K562 (cell line): ENCODE results near the gene MYO15A.

Experiments
- ATF1 ChIP-seq, 2 experiments: fragments of 450-650 bp in 1 of 2; IDR thresholded peaks; 2 replicates each; pipeline ENCODE4 v1.6.1; 2016; ENCODE audit warnings: missing compliant biosample characterization in 1 of 2, missing genetic modification characterization in 1 of 2
- BCL6 ChIP-seq: fragments of 250-450 bp; sonication (Bioruptor Pico); IDR thresholded peaks from 2 replicates; pipeline ENCODE4 v1.4.0; 2020
- CCNT2 ChIP-seq: IDR thresholded peaks from 2 replicates; pipeline ENCODE4 v1.6.1; 2011; ENCODE audit warnings: borderline replicate concordance, low read depth, mild to moderate bottlenecking, moderate library complexity, mixed read lengths, low read length; ENCODE audit not compliant: insufficient read length; ENCODE audit errors: extremely low read depth
- CTCF ChIP-seq, 3 experiments: IDR thresholded peaks in 2 of 3; conservative IDR thresholded peaks in 1 of 3; 2 replicates each; pipeline ENCODE4 v1.5.1; 2011 to 2012; ENCODE audit warnings: low read length in 3 of 3, mild to moderate bottlenecking in 3 of 3, control low read depth in 2 of 3, improper control_type of control experiment in 1 of 3, inconsistent platforms in 1 of 3, low read depth in 1 of 3, mixed read lengths in 1 of 3, moderate library complexity in 1 of 3; ENCODE audit not compliant: insufficient read depth in 2 of 3
- ESRRA ChIP-seq: fragments of 450-650 bp; IDR thresholded peaks from 2 replicates; pipeline ENCODE4 v1.6.1; 2014; ENCODE audit warnings: low read depth, mild to moderate bottlenecking, moderate library complexity, borderline replicate concordance
- FOXM1 ChIP-seq, 2 experiments: fragments of 450-650 bp in 1 of 2; sonication (generic) in 1 of 2; formaldehyde crosslinking in 1 of 2; IDR thresholded peaks; 2 replicates each; pipeline versions ENCODE4 v1.6.1 to v1.9.0; 2017 to 2022; ENCODE audit warnings: low read depth in 2 of 2, mild to moderate bottlenecking in 2 of 2, missing genetic modification reagents in 1 of 2, moderate library complexity in 1 of 2
- NCOA2 ChIP-seq, 2 experiments: fragments of 450-650 bp; IDR thresholded peaks; 2 replicates each; pipeline ENCODE4 v1.6.1; 2018; ENCODE audit warnings: mild to moderate bottlenecking in 2 of 2, moderate library complexity in 1 of 2; ENCODE audit not compliant: partially characterized antibody in 2 of 2
- POLR2AphosphoS5 ChIP-seq: IDR thresholded peaks from 2 replicates; pipeline ENCODE4 v1.6.1; 2011; ENCODE audit warnings: mild to moderate bottlenecking, low read depth, low read length, moderate library complexity; ENCODE audit not compliant: control insufficient read depth, insufficient read depth
- SMARCB1 ChIP-seq: IDR thresholded peaks from 2 replicates; pipeline ENCODE4 v1.6.1; 2011; ENCODE audit warnings: improper control_type of control experiment, low read depth; ENCODE audit not compliant: insufficient read length
- SP1 ChIP-seq: sonication (generic); formaldehyde crosslinking; IDR thresholded peaks from 2 replicates; pipeline ENCODE4 v1.8.1; 2022; ENCODE audit warnings: mild to moderate bottlenecking, missing genetic modification reagents
- ZFP36 ChIP-seq: fragments of 150-350 bp; IDR thresholded peaks from 2 replicates; pipeline ENCODE4 v1.6.1; 2018; ENCODE audit warnings: low read length, low read depth; ENCODE audit not compliant: partially characterized antibody
- ZNF586 ChIP-seq: fragments of 450-650 bp; formaldehyde crosslinking; conservative IDR thresholded peaks from 2 replicates; pipeline ENCODE4 v1.4.0; 2020; ENCODE audit warnings: mild to moderate bottlenecking, moderate library complexity
- ZNF707 ChIP-seq: fragments of 250-450 bp; sonication (Bioruptor Pico); conservative IDR thresholded peaks from 2 replicates; pipeline ENCODE4 v1.8.0; 2022; ENCODE audit warnings: inconsistent platforms, mild to moderate bottlenecking, moderate library complexity
- TF ChIP-seq, protein P1 (sequence below): fragments of 450-650 bp; conservative IDR thresholded peaks from 2 replicates; pipeline ENCODE4 v1.6.1; 2016; ENCODE audit warnings: missing genetic modification characterization, low read depth, mild to moderate bottlenecking, control low read depth, missing compliant biosample characterization

DNA sequence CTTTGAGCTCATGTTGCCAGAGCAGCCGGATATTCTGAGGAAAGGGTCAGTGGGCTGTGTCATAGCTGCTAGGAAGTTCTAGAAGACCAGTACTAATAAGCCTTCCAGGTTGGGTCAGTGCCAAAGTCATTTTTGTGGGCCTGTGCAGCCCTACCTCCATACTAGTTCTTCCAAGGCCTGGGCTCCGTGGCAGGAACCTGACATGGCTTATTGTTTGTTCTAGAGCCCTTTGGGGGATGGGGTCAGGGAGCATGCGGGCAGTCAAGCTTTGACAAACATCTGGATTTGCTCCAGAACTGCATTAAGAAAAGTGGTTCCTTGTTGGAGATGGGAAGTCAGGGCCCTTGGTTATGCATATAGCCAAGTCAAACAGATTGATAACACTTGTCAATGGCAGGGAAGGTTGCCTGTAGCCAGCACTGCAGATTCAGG, 82.7 kb downstream of the MYO15A start:
- TF ChIP-seq ZNF586 (no peak), ATF1 (CRISPR knock-in tag; IDR thresholded peaks at IDR 0.05) (no peak), ATF1 (tag; IDR thresholded peaks at IDR 0.05) (no peak), SP1 (CRISPR knock-in tag) (no peak), FOXM1 (IDR thresholded peaks at IDR 0.05; ENCODE audit: low read depth) (no peak), FOXM1 (CRISPR knock-in tag; IDR thresholded peaks at IDR 0.05; ENCODE audit: low read depth) (no peak), ZFP36 (no peak), BCL6 (CRISPR knock-in tag) (no peak), CTCF (IDR thresholded peaks at IDR 0.05 in 2 of 3, conservative IDR thresholded peaks at IDR 0.05 in 1 of 3; ENCODE audit: insufficient read depth in 2 of 3, low read depth in 1 of 3, low read length in 3 of 3) (no peak), CCNT2 (no peak), SMARCB1 (no peak), ESRRA (no peak), ZNF707 (CRISPR knock-in tag) (no peak), NCOA2 (IDR thresholded peaks at IDR 0.05; ENCODE audit: partially characterized antibody in 2 of 2) (no peak), POLR2AphosphoS5 (no peak)
- TF ChIP-seq, protein P1, sequence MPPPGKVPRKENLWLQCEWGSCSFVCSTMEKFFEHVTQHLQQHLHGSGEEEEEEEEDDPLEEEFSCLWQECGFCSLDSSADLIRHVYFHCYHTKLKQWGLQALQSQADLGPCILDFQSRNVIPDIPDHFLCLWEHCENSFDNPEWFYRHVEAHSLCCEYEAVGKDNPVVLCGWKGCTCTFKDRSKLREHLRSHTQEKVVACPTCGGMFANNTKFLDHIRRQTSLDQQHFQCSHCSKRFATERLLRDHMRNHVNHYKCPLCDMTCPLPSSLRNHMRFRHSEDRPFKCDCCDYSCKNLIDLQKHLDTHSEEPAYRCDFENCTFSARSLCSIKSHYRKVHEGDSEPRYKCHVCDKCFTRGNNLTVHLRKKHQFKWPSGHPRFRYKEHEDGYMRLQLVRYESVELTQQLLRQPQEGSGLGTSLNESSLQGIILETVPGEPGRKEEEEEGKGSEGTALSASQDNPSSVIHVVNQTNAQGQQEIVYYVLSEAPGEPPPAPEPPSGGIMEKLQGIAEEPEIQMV (tag) = no peak
